Activated naive CD4-positive, alpha-beta T cell (primary cell): ENCODE data around the gene RERE.
"Not testable (repeated sequence)": the region's sequence is repeated elsewhere in the genome, so short reads cannot be mapped to it uniquely, and the experiment has no call there.

Experiments
- DNase-seq, 4 experiments: peaks; one replicate each; lab custom pipeline; 2025; lab: John Stamatoyannopoulos, UW

RERE gene

GRCh38 chr1:8380310-8380709 lies 437.1 kb downstream of the RERE start:
- not testable (repeated sequence) for DNase-seq

- DNase-seq = no peak
These were observed 437.8 kb downstream of the RERE start for GRCh38 chr1:8379513-8380186.

- no peak for DNase-seq
These were observed 438.4 kb downstream of the RERE start for GRCh38 chr1:8378981-8379470.

- no peak for DNase-seq
These were observed 439.3 kb downstream of the RERE start for GRCh38 chr1:8378178-8378577.

- DNase-seq = no peak
These were observed 440.0 kb downstream of the RERE start for GRCh38 chr1:8377271-8377981.

- DNase-seq = no peak
These were observed 441.0 kb downstream of the RERE start for GRCh38 chr1:8376358-8376840.

GRCh38 chr1:8374812-8375211 lies 442.6 kb downstream of the RERE start:
- DNase-seq = no peak

- no peak for DNase-seq
These were observed 443.1 kb downstream of the RERE start for GRCh38 chr1:8374356-8374755.

GRCh38 chr1:8373581-8374241 lies 443.7 kb downstream of the RERE start:
- DNase-seq = no peak

GRCh38 chr1:8373125-8373524 lies 444.3 kb downstream of the RERE start:
- DNase-seq = no peak

GRCh38 chr1:8371372-8371991 lies 446.0 kb downstream of the RERE start:
- DNase-seq = no peak

GRCh38 chr1:8370905-8371315 lies 446.5 kb downstream of the RERE start:
- DNase-seq = no peak

GRCh38 chr1:8370046-8370881 lies 447.2 kb downstream of the RERE start:
- DNase-seq = no peak

- no peak for DNase-seq
These were observed 448.3 kb downstream of the RERE start for GRCh38 chr1:8368956-8369639.

GRCh38 chr1:8367571-8368194 lies 449.8 kb downstream of the RERE start:
- no peak for DNase-seq

GRCh38 chr1:8365661-8366362 lies 451.6 kb downstream of the RERE start:
- no peak for DNase-seq

- DNase-seq = no peak
These were observed 452.7 kb downstream of the RERE start for GRCh38 chr1:8364528-8365442.

GRCh38 chr1:8363767-8364301 lies 453.6 kb downstream of the RERE start:
- no peak for DNase-seq
